Amniotic epithelial cell (primary cell): ENCODE measurements around the gene MCF2L2.

ENCODE experiments used
- DNase-seq: peaks from one replicate; pipeline ENCODE4 v3.0.0-alpha.2; 2010; ENCODE audit warnings: low read depth

The MCF2L2 gene

DNA sequence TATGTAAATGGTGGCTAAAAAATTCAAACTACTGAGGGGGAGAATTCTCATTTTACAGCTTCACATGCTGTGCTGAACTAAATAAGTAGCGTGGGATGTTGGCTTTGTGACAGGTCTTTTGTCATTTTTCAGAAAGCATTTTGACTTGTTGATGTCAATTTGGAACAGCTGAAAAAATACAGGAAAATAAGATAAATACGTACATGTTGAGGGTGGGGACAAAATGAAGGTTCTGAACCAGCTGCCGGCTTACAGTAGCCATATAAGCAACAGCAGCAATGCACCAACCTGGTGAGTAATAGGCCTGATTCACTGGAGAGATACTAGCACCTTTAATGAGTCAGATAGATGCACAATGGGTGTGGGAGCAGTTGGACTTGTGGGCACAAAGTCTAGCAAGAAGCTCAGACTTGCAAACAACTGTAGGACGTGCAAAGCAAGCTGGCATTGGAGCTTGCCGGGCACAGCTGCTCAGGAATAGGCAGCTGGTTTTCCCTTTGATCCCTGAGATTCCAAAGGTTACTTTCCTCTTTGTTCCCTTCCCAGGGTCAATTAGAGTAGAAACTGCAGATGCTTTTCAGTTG lies 162.5 kb downstream of the MCF2L2 start:
- DNase-seq: peak; percentile 91

DNA sequence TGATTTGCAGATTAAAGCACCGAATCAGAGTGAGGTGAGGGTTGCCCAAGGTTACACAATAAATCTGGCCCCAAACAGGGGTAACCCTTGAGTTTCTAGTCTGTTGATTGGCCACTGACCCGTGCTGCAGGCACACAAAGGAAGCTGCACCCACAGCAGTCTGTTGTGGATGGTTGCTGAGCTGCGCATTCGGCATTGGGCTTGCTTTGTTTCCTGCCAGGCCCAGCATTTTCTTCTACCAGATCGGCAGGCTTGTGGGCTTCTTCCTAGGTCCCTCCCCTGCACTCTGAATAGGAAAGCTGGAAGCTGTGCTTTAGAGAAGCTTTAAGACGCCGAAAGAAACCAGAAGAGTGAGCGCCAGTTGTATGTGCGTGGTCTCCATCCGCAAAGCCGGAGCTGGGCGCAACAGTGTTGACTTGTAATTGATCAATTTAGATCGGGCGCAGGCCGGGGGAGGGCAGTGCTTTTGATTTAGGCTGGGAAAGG lies 163.2 kb downstream of the MCF2L2 start:
- DNase-seq: peak; percentile 54

DNA sequence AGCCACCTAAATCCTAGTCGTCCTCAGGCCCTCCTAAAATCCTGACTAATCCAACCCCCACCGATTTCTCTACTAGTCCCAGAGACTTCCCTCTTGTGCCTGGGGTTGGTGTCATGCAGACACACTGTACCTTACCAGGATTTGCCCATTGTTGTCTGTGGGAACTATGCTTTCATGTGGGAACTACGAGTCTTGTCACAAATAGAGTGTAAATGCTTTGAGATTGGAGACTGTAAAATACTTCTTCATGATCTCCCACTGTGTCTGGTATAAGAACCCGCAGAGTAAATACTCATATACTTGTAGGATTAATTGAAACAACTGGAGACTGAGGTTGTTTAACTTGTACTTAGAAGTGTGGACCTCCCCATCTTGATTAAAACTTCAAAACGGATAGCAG lies 164.2 kb downstream of the MCF2L2 start:
- no peak for DNase-seq

DNA sequence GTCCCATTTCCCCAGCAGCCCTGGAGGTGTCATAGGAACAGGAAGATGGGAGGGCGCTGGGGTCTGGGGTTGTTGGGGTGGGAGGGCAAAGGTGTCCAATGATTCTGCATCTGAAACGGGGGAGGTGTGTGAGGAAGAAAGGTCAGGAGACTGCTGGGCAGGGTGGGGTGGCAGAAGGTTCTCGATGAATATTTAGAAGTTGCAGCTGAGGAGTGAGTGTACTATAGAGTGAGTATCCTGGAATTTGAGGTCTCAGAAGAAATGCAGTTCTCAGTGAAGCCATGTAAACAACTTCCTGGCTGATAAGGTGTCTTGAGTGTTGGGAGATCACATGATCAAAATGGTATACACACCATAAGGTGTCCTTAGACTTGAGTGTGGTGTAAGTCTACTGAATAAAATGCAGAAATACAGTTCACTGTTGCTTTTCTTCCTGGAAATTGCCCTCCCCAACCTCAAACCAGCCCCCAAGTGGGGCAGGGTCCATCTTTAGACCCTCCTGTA lies 165.5 kb downstream of the MCF2L2 start:
- no peak for DNase-seq

DNA sequence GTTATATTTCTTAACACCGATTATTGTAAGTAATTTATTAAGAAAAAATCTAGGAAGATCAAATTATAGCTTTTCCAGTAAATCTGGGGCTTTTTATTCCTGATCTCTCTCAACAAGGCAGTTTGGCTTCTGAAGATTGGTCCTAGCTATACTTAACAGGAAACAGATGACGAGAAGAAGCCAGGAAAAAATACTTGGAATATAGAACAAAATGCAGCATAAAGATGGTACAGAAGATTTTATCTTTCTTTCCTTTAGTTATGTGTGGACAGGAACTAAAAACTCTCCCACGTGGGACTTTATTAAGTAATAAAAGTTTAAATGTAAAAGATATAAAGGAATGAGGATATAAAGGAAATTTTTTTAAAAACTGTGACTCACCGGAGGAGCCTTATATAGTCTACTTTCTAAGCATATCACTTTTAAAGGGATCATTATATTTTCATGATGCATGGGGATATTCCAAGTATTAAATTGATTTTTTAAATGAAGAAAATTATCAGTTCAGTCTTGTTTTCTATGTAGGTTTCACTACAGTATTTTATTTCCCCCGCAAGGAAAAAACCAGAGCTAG lies 167.2 kb downstream of the MCF2L2 start:
- no peak for DNase-seq

DNA sequence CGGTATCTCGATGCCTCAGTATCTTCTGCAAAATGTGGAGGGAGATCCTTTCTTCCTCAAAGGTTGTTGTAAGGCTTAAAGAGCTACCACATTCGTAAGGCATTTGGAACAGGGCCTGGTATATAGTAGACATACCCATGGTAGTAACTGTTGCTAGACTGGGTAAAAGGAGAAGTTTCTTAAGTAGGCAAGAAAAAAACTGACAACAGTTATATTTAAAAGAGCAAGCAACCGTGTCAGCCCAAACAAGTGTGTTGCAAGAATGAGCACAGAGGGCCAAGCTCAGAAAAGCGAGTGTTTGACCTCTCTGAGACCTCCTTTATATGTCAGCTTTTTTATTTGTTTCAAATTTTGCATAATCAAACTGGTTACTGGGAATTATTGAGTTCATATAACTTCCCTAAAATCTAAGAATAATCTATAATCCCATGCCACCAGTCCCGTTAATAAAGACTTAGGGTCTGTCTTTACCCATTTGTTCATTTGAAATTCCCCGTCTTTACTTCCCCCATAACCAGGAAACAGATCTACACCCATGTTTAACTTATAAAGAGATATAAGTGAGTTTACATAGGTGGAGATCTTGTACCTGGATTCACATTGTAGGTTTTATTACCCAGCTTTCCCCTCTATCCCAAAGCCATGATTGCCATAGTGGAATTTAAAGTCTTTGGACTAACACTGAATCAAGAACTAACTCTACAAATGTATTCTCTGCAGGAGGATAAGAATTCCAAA lies 168.1 kb downstream of the MCF2L2 start:
- peak; percentile 31 for DNase-seq

DNA sequence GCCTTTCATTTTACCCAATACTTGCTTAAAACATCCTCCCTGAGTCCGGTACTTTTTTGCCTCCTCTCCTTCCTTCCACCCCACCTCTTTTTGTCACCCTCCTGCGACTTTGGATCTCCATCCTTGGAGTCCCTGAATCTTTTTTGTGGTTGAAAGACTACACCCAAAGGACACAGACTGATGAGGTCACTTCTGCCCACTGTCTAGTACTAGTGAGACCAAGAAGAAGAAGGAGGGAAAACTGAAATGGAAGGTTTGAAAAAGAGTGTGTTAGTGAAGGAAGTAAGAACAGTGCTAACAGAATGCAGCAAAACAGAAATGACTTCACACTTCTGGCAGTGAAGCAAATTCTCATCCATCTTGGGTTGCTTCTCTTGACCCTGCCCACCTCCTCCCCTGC lies 168.8 kb downstream of the MCF2L2 start:
- DNase-seq: no peak

DNA sequence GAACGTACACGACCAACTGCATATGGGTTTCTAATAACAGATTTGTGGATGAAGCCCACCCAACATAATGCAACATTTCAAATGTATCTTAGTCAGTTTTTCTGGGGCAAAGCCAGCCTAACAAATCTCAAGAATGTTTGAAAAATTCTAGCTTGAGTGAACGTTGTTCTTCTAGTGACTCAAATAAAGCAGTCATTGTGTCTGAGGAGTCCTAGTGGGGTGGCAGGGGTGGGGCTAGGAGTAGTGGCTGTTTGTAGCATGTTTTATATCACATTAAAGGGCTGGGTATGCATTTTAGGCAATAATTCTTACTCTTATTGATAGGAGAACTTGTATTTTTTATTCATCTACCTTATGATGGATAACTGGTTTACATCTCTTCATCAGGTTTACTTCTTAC lies 169.3 kb downstream of the MCF2L2 start:
- no peak for DNase-seq

DNA sequence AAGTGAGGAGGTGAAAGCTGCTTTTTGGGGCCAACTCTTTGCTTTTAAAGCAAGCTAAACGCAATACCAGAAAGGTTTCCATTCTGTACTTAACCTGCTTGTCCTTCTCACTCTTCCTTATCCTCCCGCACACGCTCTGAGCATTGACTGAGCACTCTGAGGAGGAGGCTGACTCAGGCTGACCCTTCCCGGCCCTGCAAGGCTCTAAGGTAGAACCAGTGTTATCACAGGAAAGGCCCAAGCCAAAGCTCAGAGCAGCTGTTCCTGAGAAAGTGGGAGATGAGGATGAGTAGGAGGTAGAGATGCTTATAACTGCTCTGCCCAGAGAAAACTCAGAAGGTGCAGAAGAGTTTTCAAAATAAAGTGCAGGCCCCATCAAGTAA lies 173.1 kb downstream of the MCF2L2 start:
- DNase-seq: peak; percentile 71

DNA sequence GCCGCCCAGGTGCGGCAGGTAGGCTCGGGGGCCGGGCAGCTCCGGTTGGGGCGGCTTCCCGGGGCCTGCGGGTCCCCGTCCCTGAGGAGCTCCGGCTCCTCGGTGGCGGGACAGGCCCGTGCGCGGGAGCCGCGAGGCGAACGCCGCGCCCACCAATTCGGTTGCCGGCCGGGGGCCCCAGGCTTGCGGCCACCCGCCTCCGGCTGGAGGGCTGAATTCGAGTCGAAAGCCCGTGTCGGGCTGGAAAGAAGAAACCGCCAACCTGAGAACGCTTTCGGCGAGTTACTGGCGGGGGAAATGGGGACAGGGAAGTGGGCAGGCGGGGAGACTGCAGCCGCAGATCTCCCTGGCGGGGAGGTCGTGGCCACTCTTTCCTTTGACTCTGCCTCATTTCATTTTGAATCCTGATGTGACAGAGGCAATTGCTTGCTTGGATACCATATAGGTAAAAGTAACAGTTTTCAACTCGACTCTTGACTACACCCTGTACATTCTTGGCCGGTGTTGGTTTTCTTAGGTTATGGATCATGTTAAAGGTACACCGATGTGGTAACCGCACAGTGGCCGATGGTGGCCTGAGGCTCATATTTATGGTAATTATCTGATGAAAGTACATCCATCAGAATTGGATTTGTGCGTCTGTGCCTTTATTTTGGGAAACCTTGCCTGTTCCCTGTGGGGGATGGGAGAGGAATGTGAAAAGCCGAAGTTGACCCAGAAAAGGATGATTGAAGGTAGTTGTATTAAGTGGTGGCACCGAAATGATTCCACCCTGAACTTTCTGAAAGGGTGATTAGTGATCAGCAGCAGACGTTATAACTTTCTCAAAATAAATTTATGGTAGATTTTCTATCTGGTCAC lies 173.7 kb downstream of the MCF2L2 start:
- no peak for DNase-seq

DNA sequence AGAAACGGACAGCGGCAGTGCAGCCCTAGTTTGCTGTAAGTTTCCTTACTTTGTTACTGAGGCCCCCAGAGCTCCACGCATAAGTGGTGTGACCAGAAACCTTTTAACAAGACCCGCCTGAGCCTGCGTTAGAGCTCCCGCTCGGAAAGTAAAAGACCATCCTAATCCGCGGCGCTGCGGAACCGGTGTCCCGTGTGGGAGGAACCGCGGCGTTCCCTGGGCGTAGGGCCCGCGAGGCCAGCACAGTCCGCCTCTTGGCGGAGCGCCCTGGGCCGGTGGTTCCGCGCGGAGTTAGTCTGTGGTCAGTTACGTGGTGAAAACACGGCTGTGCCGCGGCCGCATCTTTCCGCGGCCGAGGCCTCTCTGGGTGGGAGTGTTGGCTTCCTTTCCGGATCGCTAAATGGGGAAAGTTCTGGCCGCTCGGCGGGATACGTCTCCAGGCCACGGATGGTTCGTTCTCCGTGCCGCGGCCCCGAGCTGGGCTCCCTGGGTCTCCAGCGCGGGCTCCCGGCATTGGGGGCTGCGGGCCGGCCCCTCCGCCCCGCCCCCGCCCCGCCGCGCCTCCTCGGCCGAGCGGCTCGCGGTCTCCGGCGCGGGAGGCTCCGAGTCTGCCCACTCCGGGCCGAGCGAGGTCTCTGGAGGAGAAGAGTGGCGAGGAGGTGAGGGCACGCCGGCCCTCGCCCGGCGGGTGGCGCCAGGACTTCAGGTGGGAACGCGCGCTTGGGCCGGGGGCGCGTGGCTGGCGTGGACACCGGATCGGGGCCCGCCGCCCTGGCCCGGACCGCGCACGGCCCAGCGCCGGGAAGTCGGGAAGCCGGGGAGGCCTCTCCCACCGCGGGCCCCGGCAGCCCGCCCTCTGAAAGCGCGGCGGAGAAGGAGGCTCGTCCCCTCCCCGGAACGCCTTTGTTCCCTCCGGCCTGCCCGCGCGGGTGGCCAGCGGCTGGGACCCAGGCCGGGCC lies 174.6 kb downstream of the MCF2L2 start:
- DNase-seq: peak; percentile 71

DNA sequence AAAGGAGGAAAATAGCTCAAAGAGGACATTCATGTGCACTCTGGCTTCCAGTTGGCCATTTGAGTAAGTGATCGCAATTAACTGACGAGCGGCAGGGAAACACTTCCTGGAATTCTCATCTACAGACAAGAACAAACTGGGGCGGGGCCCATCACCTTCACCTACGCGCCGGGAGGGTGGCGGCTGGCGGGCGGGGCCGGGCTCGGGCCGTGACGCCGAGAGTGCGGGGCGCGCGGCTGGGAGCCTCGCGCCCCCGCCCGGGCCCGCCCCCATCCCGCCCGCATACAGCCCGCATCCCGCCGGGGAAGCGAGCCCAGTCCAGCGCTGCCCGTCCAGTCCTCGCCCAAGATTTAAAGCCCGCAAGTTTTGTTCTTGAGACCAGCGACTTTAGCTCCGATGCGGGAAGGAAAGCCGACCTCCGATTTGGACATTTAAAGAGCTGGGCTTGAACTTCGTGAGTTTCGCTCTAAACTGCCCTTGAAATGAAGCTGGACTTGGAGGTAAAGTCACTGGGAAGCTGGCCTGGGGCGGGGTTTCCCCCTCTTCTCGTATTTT lies 175.4 kb downstream of the MCF2L2 start, which contains the start of gene B3GNT5:
TSS of gene B3GNT5 (plus strand) at position 281 of the 555 bp plus-strand sequence. CDS start 16,546 bp downstream, outside the sequence.
- DNase-seq: no peak

DNA sequence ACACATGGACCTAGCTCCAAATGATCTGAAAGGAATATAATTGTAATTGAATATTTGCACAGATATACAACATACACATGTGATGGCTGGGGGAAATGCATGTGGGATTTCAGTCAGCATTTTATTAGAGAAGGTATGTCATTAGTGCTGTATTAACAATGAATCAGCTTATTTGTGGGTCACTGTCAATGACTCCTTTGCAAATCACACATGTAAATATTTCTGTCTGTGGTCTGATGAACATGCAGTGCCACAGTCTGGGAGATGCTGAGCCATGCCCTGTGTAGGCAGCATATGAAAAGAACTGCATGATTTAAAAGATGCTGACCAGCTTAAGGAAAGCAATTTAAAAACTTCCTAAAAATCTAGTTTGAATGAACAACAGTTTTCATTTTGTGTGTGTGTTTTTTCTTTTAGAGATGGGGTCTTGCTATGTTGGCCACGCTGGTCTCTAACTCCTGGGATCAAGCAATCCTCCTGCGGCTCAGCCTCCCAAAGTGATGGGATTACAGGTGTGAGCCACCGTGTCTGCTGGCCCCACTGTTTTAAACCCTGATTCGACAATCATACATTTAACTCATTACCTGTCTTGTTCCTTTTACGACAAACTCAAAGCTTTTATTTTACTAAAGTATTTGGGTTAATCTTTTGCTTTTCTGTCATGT lies 176.2 kb downstream of the MCF2L2 start:
- no peak for DNase-seq

DNA sequence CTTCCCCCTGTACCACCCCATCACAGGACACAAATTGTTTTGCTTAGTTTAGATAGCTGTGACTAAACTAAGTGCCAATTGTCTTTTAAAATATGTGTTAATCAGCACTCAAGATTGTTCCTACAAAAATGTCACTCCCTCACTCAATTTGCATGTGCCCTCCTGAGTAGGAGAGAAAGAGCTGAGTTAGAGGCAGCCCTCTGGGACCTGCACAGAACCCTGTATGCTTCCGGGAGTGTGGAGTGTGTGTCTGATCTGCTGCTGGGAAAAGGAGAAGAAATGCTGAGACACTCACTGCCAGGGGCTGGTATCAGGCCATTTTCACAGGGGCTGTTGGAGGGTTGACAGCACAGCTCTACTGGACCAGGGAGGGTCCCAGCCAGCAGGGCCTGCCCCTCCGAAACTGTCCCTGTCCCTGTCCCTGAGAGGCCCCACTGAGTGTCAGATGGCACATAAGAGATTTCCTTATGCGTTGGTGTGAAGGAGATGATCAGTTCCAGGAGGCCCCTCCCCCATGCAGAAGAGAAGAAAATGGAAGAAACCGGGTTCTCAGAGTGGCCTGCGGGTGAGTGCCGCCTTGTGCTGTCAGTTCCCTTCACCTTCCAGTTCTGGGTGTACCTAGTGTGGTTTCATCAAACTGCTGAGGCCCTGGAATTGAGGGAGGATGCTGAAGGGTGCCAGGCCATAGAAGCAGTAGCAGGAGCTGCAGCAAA lies 179.3 kb downstream of the MCF2L2 start:
- no peak for DNase-seq

DNA sequence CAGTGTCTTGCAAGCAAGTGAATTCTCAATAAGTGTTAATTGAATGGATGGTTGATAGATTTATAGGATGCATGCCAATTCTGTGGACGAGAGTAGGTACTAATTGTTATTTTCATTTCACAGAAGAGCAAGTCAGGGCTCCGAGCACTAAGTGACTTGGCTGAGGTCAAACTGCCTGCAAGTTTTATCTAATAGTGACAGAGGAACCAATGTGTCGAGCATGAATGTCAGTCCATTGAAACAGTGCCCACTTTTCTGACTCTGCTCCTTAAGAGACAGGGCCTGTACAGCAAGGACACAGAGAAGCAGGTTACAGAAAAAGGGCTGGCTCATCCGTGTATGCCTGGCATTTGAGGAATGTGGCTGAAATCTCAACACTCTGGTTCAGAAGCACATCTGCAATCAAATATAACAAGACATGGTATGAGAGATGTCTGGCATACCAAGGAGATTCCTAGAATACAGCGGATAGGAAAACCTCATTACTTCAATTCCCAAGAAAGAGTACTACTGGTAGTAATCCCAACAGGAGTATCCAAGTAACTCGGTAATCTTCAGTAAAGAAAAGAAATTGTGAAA lies 181.3 kb downstream of the MCF2L2 start:
- peak; percentile 70 for DNase-seq

DNA sequence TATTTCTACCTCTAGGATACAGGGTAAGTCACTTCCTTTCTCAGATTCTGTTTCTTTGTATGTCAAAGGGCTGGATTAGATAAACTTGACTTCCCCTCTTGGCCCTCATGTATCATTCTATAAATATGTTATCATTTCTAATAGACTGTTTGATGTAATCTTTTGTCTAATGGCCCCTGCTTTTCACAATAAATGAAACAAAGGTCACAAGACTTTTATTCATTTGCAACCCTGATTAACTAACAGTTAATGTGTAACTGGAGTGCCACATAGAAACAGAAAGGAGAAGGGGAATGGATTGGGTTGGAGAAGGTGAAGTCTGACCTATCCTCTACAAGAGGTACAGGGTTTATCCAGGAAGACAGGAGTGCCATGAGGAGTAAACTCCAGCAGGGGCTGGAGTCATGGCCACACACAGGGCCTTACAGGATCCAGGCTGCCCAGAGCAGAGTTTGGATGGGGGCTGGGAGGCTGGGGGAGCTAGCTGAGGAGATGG lies 183.4 kb downstream of the MCF2L2 start:
- DNase-seq: no peak

DNA sequence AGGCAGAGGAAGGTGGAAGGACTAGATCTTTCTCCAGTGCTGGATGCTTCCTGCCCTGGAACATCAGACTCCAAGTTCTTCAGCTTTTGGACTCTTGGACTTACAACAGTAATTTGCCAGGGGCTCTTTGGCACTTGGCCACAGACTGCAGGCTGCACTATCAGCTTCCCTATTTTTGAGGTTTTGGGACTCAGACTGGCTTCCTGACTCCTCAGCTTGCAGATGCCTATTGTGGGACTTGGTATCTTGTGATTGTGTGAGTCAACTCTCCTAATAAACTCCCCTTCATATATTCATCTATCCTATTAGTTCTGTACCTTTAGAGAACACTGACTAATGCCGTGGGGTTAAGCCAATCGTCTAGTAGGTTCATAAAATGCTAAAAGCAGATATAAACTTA lies 184.2 kb downstream of the MCF2L2 start:
- no peak for DNase-seq

DNA sequence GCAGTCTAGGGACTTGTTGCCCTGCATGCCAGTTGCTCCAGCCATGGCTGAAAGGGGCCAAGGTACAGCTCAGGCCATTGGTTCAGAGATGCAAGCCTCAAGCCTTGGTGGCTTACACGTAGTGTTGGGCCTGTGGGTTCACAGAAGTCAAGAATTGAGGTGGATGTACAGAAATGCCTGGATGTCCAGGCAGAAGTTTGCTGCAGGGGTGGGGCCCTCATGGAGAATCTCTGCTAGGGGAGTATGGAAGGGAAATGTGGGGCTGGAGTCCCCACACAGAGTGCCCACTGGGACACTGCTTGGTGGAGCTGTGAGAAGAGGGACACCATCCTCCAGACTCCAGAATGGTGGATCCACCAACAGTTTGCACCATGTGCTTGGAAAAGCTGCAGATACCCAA lies 186.0 kb downstream of the MCF2L2 start:
- DNase-seq: no peak

DNA sequence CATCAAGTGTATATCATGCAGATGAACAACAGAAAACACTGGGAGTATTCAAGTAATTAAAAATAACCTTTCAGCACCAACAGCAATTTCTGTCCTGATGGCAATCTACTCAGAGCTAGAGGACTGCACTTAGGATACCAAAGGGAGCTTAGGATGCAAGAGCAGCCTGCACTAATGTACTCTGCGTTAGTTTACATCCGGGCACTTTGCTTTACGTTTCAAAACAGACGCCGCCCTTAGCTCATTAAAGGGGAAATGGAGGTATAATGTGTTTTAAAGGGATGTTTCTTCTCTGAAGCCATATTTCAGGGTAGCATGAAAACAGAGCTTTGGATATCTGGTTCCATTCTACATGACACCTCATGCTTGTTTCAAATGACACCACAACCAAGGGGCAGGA lies 189.4 kb downstream of the MCF2L2 start:
- no peak for DNase-seq
